Hepatocyte (in vitro differentiated cells): ENCODE results near the gene SHLD2. TPM values are rescaled to one million over a fixed set of nuclear protein-coding genes. Genes with fewer than 3 reads are reported as not detected.
"Not testable (repeated sequence)": the region's sequence is repeated elsewhere in the genome, so short reads cannot be mapped to it uniquely, and the experiment has no call there.

Source experiments
- DNase-seq: peaks from one replicate; pipeline ENCODE4 v3.0.0-alpha.2; 2016; ENCODE audit warnings: low spot score
- H2AFZ ChIP-seq: fragments of 200-600 bp; sonication (generic); 2 replicates; pipeline ENCODE4 v1.6.0; 2016; ENCODE audit warnings: antibody characterized with exemption, mild to moderate bottlenecking
- H3K27ac ChIP-seq: fragments of 200-600 bp; sonication (generic); 2 replicates; pipeline ENCODE4 v1.5.1; 2016; ENCODE audit warnings: mild to moderate bottlenecking
- H3K27me3 ChIP-seq: fragments of 200-600 bp; sonication (generic); 2 replicates; pipeline ENCODE4 v1.6.1; 2016
- H3K36me3 ChIP-seq: fragments of 200-600 bp; sonication (generic); replicated peaks from 2 replicates; pipeline ENCODE4 v1.5.1; 2016; ENCODE audit warnings: low read depth; ENCODE audit not compliant: insufficient read depth
- H3K4me1 ChIP-seq: fragments of 200-600 bp; sonication (generic); 2 replicates; pipeline ENCODE4 v1.5.1; 2016; ENCODE audit warnings: mild to moderate bottlenecking, moderate library complexity; ENCODE audit not compliant: insufficient read depth
- H3K4me2 ChIP-seq: fragments of 200-600 bp; sonication (generic); 2 replicates; pipeline ENCODE4 v1.6.0; 2016
- H3K4me3 ChIP-seq: fragments of 200-600 bp; sonication (generic); 2 replicates; pipeline ENCODE4 v1.5.1; 2016; ENCODE audit warnings: mild to moderate bottlenecking
- H3K79me2 ChIP-seq: fragments of 200-600 bp; sonication (generic); 2 replicates; pipeline ENCODE4 v1.6.0; 2017; ENCODE audit warnings: mild to moderate bottlenecking
- H3K9me2 ChIP-seq: fragments of 200-600 bp; sonication (generic); replicated peaks from 2 replicates; pipeline ENCODE4 v1.6.0; 2017; ENCODE audit warnings: mild to moderate bottlenecking; ENCODE audit not compliant: insufficient read depth
- H3K9me3 ChIP-seq: fragments of 200-600 bp; sonication (generic); 2 replicates; pipeline ENCODE4 v1.5.1; 2016; ENCODE audit warnings: low read depth, mild to moderate bottlenecking
- H4K20me1 ChIP-seq: fragments of 200-600 bp; sonication (generic); 2 replicates; pipeline ENCODE4 v1.6.0; 2016; ENCODE audit warnings: mild to moderate bottlenecking; ENCODE audit not compliant: insufficient read depth, poor library complexity, severe bottlenecking
- WGBS: methylation state at CpG from one replicate; pipeline ENCODE4 v1.1.6; 2016; ENCODE audit warnings: low lambda C conversion rate; ENCODE audit errors: missing lambda C conversion rate; 5-methylcytosine and 5-hydroxymethylcytosine counted together
- polyA plus RNA-seq: library from polyadenylated mRNA; unstranded; fragments of >200 nt; fragmentation: Nextera tagmentation; extraction: Ambion mirVana; gene quantifications from 2 replicates; pipeline ENCODE4 v1.2.1, GENCODE V29; 2016
- total RNA-seq: library from RNA; depleted of rRNA; stranded (reverse); fragments of >200 nt; gene quantifications from 2 replicates; pipeline ENCODE4 v1.2.3, GENCODE V29; 2014

Gene SHLD2
- total and polyA plus RNA-seq, 2 experiments from 2014 or later = 22.9 to 44.5 TPM

DNA sequence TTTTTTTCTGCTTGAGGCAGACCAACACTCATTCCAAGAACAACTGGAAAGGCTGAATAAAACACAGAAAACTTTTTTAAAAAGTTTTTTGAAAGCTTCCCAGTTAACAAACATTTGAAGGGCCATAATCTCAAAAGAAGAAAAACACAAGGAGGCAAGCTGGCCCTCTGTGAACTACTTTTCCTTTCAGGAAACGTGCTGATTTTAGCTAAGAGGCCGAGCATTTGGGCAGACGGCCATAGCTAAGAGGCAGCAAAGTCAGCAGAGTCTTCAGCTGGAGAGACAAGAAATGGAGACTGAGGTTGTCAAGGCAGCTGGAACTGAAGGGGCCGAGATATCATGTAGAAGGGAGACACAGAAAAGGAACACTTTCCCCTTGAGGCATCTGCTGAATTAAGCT lies 111.9 kb downstream of the SHLD2 start:
- WGBS = 90% methylated on average over 4 of the region's 4 CpGs
- H3K9me3 ChIP-seq, H2AFZ ChIP-seq, H3K4me2 ChIP-seq, H3K79me2 ChIP-seq, H3K27me3 ChIP-seq, H3K4me1 ChIP-seq, DNase-seq, H4K20me1 ChIP-seq, H3K4me3 ChIP-seq, H3K9me2 ChIP-seq, H3K27ac ChIP-seq, H3K36me3 ChIP-seq: not testable (repeated sequence)

DNA sequence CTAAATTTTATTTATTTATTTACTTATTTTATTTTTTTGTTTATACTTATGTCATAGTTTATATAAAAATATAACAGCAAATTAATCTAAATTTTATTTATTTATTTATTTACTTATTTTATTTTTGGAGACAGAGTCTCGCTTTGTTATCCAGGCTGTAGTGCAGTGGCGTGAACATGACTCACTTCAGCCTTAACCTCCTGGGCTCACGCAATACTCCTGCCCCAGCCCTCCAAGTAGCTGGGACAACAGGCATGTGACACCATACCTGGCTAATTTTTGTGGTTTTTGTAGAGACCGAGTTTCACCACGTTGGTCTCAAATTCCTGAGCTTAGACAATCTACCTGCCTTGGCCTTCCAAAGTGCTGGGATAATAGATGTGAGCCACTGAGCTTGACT lies 115.3 kb downstream of the SHLD2 start:
- not testable (repeated sequence) for H2AFZ ChIP-seq, H3K4me3 ChIP-seq, DNase-seq, H3K79me2 ChIP-seq, H3K4me2 ChIP-seq, H3K27me3 ChIP-seq, H3K9me3 ChIP-seq, H3K36me3 ChIP-seq, H3K9me2 ChIP-seq, H4K20me1 ChIP-seq, H3K4me1 ChIP-seq, H3K27ac ChIP-seq
- 88% methylated on average over 5 of the region's 5 CpGs for WGBS

DNA sequence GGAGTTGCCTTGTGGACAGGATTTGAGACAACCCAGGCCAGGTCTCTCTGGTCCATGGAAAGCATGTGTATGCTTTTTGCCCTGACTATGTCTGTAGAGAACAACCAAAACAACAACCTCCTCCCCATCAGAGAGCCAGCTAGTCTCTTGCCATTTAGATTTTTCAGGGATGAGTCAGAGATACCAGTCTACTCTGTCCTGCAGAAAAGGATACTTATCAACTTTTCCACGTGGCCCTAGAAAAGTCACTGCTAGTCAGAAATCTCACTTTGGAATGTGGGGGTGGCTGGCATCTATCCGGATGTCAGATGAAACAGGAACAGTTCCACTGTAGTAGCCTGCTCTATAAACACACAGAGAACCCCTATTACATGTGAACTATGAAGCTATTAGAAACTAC lies 116.8 kb downstream of the SHLD2 start:
- H3K9me2 ChIP-seq, H3K9me3 ChIP-seq, H3K4me3 ChIP-seq, H3K4me1 ChIP-seq, H3K27me3 ChIP-seq, H3K4me2 ChIP-seq, H3K36me3 ChIP-seq, H3K79me2 ChIP-seq, H2AFZ ChIP-seq, H4K20me1 ChIP-seq, H3K27ac ChIP-seq: not testable (repeated sequence)
- WGBS = 16% methylated on average over 2 of the region's 2 CpGs
- peak; percentile 16 for DNase-seq

DNA sequence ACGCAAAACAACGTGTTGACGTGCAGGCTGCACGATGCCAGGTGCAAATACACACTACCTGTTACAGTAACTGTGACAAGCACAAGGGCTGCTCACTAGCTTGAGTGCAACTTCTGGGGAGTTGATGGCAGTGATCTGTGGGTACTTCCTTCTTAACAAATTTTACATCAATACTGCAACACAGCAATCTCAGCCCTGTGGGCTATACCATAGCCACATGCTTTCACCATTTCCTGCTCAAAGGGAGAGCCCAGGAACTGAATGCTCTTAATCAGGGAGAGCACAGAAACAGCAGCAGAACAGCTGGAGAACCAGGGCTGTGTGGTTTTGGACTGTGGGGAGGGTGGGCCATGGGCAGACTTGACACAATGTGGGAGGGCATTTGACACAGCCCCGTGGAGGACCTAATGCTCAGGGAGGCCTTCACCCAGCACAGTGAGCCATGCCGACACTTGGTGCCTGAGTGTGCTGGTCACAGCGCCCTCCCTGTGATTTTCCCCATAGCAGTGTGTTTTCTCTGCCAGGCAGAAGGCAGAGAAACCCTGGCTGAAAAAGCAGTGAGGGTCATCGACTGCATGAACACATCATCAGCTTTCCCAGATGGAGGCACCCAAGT lies 118.3 kb downstream of the SHLD2 start:
- not testable (repeated sequence) for H3K4me1 ChIP-seq, H3K27me3 ChIP-seq

DNA sequence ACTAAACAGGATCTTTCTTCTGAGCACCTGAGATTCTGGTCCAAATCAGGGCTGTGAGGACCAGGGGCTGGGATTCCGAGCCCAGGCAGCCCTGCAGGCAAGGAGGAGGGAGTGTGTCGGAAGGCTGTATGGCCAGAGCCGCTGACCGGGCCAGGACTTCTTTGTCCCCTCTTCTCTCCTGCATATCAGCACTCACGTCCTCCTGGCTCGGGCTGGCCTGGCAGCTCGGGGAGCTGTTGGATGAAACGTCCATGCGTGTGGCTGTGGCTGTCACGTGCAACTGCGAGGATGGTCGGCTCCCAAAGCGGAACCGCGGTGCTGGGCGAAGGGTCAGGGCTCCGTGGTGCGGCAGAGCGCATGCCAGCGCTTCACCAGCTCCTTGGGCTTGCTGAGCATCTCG lies 118.8 kb downstream of the SHLD2 start:
- not testable (repeated sequence) for H3K27me3 ChIP-seq, H2AFZ ChIP-seq, H4K20me1 ChIP-seq, H3K4me1 ChIP-seq, H3K79me2 ChIP-seq, H3K36me3 ChIP-seq, H3K4me3 ChIP-seq, H3K9me3 ChIP-seq, DNase-seq, H3K9me2 ChIP-seq, H3K27ac ChIP-seq, H3K4me2 ChIP-seq
- 95% methylated on average over 18 of the region's 21 CpGs for WGBS

More for the DNA sequence above, 118.3 kb downstream of the SHLD2 start:
- H3K4me3 ChIP-seq, H3K9me3 ChIP-seq, H3K4me2 ChIP-seq, H3K27ac ChIP-seq, DNase-seq, H4K20me1 ChIP-seq, H3K36me3 ChIP-seq, H3K79me2 ChIP-seq, H3K9me2 ChIP-seq, H2AFZ ChIP-seq: not testable (repeated sequence)
- WGBS = 97% methylated on average over 6 of the region's 8 CpGs

DNA sequence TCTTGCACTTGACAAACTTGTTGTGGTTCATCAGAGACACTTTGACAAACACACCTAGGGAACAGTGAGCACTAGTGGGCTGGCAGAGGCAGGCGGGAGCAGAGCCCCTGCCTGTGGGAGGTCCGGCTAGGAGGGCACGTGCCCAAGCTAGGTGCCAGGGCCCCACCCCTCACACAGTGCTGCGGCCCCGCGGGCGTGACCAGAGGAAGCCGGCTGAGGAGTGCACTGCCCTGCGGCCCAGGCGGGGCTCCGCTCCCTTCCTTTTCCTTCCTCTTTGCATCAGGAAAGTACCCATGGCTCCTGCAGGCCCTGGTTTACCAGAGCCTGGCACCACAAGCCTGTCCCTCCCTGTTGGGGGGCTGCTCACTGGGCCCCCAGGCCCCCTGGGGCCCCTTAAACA lies 121.1 kb downstream of the SHLD2 start:
- H3K27me3 ChIP-seq, H2AFZ ChIP-seq, H3K9me3 ChIP-seq, H3K4me3 ChIP-seq, DNase-seq, H3K27ac ChIP-seq, H3K4me1 ChIP-seq, H3K9me2 ChIP-seq, H4K20me1 ChIP-seq, H3K36me3 ChIP-seq, H3K4me2 ChIP-seq, H3K79me2 ChIP-seq: not testable (repeated sequence)
- 98% methylated on average over 11 of the region's 11 CpGs for WGBS

DNA sequence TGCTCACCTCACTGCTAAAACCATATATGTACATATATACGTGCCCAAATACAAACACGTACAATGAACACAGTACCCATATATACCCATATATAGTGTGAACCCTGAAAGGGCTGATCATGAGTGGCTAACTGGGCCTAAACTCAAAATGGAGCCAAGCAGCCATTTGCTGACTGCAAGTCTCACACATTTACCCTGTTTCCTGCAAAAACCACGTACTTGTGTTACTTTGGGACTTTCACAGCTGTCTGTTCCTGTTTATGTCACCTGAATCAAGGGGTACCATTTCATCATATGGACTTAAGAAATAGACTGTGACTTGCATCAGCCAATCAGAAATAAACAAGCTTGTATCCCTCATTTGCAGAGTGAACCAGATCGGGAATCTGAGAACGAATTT lies 124.4 kb downstream of the SHLD2 start:
- not testable (repeated sequence) for H3K36me3 ChIP-seq, H3K79me2 ChIP-seq, H3K4me1 ChIP-seq, H2AFZ ChIP-seq, H3K9me2 ChIP-seq, H3K4me2 ChIP-seq, H3K9me3 ChIP-seq, H3K27ac ChIP-seq, H4K20me1 ChIP-seq, DNase-seq, H3K27me3 ChIP-seq, H3K4me3 ChIP-seq
- 73% methylated on average over 3 of the region's 5 CpGs for WGBS

DNA sequence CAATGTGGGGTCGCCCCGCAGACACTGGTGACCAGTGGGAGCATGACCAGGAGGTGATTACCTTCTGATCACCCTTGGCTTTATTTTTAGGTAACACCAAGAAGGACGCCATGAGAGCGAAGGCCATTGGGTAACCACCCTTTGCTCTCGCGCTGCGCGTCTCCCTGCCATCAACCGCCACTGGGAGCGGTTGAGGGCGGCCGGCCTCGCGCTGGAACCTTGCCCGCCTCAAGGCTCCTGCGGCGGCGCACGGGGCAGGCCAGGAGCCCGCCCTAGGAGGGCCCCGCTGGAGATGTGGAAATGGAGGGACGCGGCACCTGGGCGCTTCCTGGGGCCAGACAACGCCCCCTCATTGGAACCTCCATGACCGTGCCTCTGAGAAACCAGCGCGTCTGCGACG lies 127.8 kb downstream of the SHLD2 start:
- not testable (repeated sequence) for H2AFZ ChIP-seq, H3K27me3 ChIP-seq, H3K9me2 ChIP-seq, H3K4me1 ChIP-seq, DNase-seq, H3K4me2 ChIP-seq, H3K27ac ChIP-seq, H3K4me3 ChIP-seq, H3K79me2 ChIP-seq, H3K36me3 ChIP-seq, H4K20me1 ChIP-seq, H3K9me3 ChIP-seq
- WGBS = 99% methylated on average over 18 of the region's 30 CpGs

DNA sequence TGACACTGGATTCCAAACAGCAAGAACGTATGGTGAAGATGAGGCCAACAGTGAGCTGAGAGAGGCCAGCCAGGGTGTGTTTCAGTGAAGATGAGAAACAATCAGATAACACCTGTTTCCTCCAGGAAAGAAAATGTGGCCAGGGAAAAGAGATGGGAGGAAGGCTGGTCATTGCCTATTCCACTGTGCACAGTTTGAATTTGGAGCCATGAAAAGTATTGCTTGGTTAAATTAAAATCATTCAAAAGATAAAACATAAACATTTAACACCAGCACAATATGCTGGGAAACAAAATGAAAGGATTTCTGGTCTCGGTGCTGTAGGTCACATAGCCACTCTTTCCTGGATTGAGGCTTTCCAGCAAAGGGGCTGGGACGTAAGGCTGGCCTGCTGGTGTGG lies 130.1 kb downstream of the SHLD2 start, which contains the start of gene NUTM2A:
Gene NUTM2A, plus strand, starts transcription at position 301 of the 400 bp plus-strand sequence. CDS start 383 bp downstream, outside the sequence.
- not testable (repeated sequence) for H3K4me3 ChIP-seq, H3K36me3 ChIP-seq, H3K79me2 ChIP-seq, H3K4me1 ChIP-seq, H2AFZ ChIP-seq, H4K20me1 ChIP-seq, H3K27ac ChIP-seq, H3K4me2 ChIP-seq, H3K27me3 ChIP-seq, H3K9me2 ChIP-seq, DNase-seq, H3K9me3 ChIP-seq
- no CpG with 5 or more reads among the region's 3 CpGs for WGBS
